NCI-H510A (cell line): ENCODE results near the gene CEBPZ.
"Not testable (repeated sequence)": the region's sequence is repeated elsewhere in the genome, so short reads cannot be mapped to it uniquely, and the experiment has no call there.

Experiments used
- DNase-seq: peaks from one replicate; lab custom pipeline; 2025; lab: John Stamatoyannopoulos, UW

The CEBPZ gene

DNA sequence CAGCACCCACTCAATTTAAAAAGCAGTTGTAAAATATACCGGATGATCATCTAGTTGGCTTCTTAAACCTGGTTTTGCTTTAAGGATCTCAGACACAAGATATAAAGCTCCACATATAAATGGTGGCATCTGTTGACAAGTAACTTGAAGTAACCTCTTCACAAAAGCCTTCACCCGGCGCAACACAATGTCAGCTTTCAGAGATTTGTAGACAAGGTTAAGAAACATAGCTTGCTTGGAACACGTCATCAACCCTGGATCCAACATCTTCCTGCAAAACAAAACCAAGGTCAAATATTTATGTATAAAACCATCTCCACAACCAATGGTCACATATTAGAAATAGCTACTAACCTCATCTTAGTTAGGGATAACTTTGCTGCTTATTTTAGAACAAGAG lies 8.3 kb downstream of the CEBPZ start:
- no peak for DNase-seq

DNA sequence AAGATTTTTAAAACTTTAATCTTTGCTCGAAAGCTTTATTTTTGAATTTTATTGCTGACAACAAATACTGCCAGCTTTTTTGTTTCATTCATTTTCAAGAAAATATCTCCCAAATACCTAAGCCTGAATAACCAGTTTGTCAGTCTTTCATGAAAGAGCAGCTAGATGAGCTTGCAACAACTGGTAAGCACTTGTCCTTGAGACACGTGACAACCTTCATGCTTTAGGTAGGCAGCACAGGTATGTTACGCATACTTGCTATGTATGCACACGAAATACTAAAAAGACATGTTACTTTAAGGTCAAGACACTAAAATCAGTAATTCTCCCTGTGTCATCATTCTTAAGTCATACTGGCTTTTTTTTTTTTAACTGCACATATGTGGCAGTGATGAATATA lies 12.3 kb downstream of the CEBPZ start:
- DNase-seq: no peak

DNA sequence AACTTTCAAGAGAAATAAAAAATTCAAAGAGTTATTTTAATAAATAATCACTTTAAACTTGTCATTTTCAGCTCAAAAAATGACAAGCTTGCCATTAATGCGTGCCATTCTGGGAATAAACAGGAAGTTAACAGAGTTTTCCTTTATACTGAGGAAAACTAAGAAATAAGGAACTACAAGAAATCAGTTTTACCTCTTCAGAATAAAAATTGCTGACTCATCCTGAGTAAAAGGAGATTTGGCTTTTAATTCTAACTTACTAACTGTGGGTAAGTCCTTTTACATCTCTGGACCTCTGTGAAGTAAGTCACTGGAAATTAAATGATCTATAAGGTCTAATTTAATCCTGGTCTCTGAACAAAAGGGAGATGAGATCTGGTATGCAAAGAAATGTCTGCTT lies 16.1 kb downstream of the CEBPZ start:
- DNase-seq: no peak

DNA sequence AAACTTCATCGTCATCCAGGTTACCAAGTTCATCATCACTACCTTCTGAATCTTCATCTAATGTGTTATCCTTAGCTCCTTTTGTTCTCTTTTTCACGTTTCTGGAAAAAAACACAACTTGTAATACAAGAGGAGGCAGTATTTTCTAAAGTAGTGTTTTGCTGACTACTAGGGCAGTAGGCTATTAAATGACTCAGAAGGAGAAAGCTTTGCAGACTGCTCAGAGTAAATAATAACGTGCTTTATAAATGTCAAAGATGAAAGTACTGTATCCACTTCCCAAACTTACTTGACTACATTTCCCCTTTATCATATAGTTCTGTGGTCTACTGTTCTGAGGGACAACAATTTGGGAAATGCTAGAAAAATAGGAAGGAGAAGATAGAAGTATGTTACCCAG lies 19.5 kb downstream of the CEBPZ start:
- no peak for DNase-seq

DNA sequence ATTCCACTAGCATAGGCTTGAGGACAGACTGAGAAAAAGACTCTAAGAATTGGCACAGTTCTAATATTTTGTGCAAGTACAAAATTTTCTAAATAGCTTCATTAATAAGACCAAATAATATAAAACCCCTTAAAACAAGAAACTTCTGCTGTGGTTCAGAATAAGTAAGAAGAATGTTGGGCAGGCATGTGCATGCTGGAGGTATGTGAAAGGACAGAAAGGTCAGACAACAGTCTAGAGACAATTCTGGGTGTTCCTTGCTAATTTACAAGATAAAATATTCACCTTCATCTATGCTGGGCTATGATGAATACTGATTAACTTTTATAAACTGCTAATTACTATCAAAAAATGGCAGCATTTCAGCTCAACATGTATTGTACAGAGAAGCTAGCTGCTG lies 20.2 kb downstream of the CEBPZ start:
- no peak for DNase-seq

DNA sequence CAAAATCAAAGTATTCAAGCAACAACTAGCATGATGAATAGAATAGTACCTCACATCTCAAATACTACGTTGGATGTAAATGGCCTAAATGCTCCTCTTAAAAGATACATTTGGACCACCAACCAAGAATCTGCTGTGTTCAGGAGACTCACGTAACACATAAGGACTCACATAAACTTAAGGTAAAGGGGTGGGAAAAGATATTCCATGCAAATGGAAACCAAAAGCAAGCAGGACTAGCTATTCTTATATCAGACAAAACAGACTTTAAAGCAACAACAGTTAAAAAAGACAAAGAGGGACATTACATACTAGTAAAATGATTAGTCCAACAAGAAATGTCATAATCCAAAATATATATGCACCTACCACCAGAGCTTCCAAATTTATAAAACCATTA lies 24.6 kb downstream of the CEBPZ start:
- not testable (repeated sequence) for DNase-seq

DNA sequence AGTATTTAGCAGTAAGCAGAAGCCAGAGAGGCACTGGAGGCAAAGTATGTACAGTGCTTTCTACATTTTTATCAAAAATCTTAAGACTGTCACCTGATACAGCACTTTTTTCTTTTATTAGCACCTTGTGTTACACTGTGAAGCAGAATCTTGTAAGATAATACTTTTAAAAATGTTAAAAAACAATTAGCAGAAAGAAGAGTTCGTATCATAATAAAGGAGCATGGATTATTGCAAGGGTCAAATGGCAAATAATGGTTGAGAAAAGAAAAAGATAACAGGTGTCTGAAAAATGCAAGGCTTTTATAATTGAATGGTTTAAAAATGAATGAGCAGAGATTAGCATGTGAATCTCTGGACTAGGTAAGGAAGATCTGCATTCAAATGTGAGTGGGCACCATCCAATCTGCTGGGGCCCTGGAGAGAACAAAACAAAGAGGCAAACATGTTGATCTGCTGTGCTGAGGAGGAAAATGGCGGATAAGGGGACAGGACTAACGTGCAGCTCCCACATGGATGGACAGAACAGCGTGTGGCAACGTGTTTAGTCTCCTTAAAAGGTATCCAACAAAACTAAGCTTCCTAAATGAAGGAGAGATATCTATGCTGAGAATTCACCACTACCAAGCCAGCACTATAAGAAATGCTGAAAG lies 25.6 kb downstream of the CEBPZ start:
- DNase-seq: no peak

DNA sequence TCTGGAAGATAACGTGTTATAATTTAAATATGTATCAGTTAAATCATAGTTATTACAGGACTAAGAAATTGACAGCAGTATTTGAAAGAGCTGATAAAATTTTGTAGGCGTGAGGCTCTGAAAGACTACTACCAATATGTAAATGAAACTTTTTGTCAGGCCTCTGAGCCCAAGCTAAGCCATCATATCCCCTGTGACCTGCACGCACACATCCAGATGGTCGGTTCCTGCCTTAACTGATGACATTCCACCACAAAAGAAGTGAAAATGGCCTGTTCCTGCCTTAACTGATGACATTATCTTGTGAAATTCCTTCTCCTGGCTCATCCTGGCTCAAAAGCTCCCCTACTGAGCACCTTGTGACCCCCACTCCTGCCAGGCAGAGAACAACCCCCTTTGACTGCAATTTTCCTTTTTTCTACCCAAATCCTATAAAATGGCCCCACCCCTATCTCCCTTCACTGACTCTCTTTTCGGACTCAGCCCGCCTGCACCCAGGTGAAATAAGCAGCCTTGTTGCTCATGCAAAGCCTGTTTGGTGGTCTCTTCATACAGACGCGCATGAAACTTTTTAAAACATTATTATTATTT lies 26.2 kb downstream of the CEBPZ start:
- DNase-seq: not testable (repeated sequence)

DNA sequence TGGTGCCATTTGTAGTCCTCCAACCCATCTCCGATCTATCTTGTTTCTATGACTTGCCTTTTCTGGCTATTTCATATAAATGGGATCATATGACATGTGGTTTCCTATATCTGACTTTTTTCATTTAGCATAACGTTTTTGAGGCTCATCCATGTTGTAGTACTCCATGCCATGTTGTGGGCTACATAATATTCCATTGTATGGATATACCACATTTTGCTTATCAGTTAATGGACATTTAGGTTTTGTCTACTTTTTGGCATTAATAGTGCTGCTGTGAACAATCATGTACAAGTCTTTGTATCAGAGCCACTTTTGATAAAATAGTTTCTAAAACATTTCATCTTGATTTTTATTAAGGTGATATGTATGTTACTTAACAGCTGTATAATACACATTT lies 27.7 kb downstream of the CEBPZ start:
- DNase-seq: no peak

DNA sequence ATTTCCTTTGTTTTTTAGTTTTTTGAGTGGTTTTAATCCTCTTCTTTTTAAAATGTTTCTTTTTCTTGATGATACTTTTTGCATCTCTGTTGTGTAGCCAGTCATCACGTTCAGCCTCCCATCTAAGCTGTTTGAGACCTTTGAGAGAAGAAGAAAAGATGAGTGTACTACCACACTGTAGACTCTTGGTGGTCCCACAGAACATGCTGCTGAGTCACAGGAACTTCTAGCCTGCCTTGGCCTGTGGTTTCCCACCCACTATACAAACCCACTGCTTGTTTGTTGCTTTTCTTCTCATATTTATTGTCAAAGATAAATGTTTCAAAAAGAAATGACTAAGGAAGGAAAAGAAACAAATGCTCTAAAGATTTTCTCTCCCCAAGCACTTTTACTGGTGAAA lies 29.6 kb downstream of the CEBPZ start:
- DNase-seq: no peak

DNA sequence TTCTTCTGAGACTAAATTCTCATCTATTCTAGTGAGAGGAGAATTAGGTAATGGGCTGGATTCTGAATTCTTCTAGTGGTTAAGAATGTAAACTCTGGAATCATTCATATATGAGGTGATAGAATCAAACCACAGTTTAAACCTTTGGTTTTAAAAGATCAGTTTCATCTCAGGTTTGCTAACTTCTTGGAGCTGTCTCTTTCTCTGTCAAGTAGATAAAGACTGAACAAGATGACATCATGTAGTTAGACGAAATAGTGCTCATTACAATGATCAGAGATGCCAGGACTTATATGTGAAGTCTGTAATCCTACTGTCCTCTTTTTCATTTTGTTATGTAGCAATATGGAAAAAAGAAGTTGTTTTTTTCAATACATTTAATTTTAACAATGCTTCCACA lies 30.2 kb downstream of the CEBPZ start:
- no peak for DNase-seq

DNA sequence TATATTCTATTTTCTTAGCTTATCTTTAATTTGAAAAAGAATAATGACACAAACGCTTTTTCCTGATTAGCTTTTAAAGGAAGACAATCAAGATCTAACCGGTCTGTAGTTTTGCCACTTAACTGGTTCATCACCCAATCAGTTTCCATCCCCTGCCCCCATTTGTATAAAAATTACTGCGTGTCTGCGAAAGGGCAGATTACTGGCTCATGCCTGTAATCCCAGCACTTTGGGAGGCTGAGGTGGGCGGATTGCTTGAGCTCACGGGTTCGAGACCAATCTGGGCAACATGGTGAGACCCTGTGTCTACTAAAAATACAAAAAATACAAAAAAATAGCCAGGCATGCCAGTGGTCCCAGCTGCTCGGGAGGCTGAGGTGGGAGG lies 32.7 kb downstream of the CEBPZ start:
- no peak for DNase-seq

DNA sequence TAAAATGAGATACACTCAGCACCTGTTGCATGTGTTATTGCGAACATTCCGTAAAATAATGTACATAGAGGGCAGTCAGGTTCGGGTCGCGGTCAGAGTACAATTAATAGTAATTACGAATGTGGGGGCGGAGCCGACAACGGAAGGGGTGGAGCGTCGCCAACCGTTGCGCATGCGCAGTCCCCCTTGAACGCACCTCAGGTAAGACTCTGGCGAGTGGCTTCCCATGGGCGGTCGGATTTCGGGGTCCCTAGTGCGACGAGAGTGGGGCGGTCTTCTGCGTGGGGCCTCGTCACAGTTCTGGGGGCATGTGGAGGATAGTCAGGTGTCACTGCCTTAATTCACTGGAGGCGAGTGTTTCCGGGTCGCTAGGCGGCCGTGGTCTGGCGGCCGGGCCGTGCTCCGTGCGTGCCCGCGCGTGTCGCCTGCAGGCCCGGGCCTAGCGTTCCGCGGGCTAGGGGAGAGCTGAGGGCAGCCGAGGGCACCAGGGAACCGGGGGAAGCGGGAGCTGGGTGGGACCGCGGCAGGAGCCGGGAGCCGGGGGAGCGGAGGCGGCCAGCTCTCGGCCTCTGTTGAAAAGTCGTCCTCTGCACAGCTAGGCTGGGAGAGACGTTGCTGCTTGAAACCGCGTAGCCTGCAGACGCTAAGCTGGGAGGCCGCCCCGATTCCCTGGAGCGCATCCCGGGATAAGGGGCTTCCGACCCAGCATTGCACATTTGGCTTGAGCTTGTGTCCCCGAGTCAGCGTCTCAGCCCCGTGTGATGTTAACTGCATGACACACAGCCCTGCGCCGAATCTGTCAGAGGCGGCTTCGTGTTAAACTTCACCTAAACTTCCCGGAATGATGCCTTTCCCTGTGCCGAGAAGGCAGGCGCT lies 34.8 kb downstream of the CEBPZ start, which contains the start of gene CEBPZOS:
Gene CEBPZOS, plus strand, starts transcription at position 177 of the 876 bp plus-strand sequence. CDS start 3,209 bp downstream, outside the sequence.
- DNase-seq: peak; percentile 46

DNA sequence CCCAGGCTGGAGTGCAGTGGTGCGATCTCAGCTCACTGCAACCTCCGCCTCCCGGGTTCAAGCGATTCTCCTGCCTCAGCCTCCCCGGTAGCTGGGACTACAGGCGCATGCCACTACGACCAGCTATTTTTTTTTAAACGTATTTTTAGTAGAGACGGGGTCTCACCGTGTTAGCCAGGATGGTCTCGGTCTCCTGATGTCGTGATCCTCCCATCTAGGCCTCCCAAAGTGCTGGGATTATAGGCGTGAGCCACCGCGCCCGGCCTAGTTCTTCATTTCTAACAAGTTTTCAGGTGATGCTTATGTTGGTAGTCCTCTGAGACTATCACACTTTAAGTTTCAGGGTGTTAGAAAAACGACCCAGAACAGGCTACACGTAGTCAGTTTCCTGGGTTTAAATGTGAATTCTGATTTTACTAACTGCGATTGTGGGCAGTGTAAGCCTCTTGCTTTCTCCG lies 35.5 kb downstream of the CEBPZ start:
- DNase-seq: not testable (repeated sequence)

DNA sequence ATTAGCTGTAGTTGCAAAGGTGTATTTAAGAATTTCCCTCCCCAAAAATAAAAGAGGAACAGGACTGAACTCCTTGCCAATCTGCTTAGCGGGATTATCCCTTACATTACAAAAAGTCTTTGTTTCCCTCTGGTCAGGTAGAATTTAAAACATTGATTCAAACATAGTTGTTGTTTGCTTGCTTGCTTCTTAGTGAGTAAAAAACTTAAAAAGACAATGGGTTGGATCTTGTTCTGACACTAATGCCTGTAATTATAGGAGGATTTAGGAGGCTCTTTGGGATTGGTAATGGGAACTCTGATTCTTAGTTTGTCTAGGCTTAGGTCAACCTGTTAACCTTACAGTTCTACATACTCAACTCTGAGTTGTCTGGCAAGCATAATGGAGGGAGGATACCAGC lies 38.8 kb downstream of the CEBPZ start:
- no peak for DNase-seq

DNA sequence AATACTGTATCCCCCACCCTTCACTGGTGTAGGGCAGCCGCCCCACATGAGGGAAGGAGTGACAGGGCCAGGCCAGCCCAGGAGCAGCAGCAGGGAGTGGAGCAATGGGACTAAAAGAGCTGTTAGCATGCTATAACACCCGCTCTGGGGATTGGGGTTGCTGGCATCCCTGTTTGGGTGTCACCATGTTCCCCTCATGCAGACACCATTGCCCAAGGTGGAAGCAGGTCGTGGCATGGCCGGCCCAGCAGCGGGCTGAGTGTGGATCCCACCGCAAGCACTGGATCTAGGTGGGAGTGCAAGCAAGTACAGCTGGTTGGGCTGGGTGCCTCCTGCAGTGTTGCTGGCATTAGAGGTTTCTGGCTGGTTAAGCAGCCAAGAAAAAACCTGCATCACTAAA lies 39.6 kb downstream of the CEBPZ start:
- DNase-seq: no peak

DNA sequence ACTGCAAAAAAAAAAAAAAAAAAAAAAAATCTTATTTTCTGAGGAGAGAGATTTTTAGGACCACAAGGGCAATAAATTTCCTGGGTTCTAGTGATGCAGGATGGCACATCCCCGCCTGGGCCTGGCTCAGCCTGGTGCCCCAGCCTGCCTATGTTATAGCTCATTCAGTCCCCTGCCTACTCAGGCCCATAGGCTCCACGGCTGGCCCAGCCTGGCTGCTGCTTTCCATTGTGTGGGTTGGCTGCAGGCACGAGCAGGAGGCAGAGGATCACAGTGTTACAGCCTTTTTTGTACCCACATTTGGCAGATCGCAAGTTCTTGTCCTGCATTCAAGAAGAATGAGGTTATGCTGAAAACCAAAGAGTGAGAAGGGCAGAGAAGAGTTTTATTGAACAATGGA lies 40.1 kb downstream of the CEBPZ start:
- no peak for DNase-seq

DNA sequence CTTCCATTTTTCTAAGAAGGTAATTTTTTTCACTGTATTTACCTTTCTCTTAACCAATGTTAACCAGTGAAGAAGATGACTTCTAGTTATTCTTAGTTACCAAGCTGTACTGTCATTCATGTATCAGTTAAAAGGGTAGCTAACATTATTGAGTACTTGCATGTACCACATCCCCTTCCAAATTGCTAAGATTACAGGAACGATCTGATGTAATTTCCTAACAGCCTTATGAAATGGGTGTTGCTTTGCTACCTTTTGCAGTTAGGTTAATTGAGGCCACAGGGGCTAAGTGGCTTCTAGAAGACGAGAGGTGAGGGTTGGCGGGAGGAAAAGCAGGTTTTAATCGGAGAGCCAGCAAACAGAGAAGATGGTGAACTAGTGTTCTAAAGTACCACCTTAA lies 41.1 kb downstream of the CEBPZ start:
- DNase-seq: no peak

DNA sequence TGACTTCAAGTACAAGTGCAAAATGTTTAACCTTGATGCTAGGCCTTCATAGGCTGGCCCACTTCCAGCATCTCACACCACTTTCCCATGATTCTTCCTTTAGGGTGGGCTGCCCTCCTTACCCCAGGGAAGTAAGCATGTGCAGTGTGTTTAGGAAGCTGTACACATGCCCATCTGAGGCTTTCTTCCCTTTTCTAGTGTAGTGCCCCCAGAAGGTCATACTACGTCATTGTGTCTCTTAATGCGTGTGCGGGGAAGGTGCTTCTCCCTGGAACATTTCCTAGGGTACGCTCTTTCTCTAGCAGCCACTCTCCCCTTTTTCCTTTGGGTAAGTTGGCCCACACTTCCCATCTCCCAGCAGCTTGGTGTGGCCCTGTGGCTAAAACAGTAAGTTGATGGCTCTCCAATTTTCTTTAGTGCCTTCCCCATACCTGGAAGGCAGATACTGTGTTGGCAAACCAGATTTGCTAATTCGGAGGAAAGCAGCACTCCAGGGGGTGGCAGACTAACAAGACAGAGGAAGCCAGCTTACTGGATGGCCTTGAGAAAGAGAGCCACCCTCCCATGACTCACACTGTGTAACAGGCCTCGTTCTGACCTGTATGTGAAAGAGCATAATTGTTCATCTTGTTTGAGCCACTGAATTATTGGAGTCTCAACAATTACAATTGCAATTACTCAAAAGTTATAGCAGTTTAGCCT lies 41.8 kb downstream of the CEBPZ start:
- DNase-seq: no peak

DNA sequence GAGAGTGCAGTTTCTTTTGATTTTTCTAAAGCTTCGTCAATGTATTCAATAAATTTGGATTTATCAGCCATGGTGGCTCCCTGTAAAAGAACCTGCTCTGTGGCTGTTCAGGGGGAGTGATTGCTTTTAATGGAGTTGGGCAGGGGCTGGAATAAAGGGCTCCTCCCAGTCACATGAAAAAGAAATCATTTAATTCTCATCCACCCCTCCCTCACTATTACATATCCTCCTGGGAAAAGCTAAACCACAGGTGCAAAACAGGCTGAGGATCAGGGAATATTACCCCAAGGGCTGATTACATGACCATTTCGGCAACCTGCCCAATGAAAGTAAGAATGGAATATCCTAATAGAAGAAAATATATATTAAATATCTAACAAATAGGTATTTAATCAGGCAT lies 42.8 kb downstream of the CEBPZ start, which contains the start of gene SULT6B1:
Gene SULT6B1, minus strand, starts transcription at position 101 of the 400 bp plus-strand sequence. Its CDS starts 30 bp downstream, at position 71.
- DNase-seq: no peak

DNA sequence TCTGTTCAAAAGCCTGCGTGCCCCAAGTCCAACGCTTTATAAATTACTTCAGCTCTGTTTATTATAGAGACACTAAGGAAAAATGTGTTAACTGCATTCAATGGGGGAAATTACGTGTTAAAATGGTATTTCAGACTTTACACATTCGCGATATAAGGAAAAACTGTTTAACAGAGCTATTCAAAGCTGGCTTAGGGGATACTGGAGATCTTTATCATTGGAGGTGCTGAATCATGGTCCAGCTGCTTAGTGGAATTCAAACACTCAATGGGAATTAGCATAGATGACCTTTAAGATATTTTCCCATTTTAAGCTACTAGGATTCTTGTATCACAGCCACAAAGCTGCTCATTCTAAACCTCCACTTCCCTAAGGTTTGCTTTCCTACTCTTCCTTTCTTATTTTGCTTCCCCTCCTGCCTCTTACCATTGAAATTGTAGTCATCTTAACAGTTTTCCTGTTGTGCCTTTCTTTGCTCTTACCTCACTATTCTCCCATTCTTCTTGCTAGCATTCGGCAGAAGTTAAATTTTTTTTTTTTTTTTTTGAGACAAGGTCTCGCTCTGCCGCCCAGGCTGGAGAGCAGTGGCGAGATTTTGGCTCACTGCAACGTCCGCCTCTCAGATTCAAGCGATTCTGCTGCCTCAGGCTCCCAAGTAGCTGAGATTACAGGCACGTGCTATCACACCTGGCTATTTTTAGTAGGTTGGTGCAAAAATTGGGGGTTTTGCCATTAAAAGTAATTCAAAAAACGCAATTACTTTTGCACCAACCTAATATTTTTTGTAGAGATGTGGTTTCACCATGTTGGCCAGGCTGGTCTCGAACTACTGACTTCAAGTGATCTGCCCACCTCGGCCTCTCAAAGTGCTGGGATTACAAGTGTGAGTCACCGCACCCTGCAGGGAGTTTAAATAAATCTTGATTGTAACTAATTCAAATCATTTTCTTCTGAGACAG lies 49.4 kb downstream of the CEBPZ start:
- DNase-seq: no peak
